Small intestine (tissue), 7 donors: Measurements from ENCODE around the gene PUSL1. TPM values are rescaled to one million over a fixed set of nuclear protein-coding genes. Genes with fewer than 3 reads are reported as not detected.
A peak's percentile ranks its signal among the peaks of the same experiment; 100 is the strongest.

Experiments
- DNase-seq, 2 donors: peaks; one replicate each; pipeline versions ENCODE4 v3.0.0 to v3.0.0-alpha.2; 2013
- FAIRE-seq: peaks from 2 replicates; lab custom pipeline; 2012; peaks lifted over from hg19 to GRCh38; lab: Jason Lieb, UNC
- H3K27ac ChIP-seq, 3 donors: one replicate each; pipeline ENCODE4 v1.5.1; 2013; ENCODE audit warnings: low read length in 2 of 3, mild to moderate bottlenecking in 2 of 3, control low read depth in 1 of 3, inconsistent platforms in 1 of 3, low read depth in 1 of 3, moderate library complexity in 1 of 3
- H3K27me3 ChIP-seq, 3 donors: one replicate each; pipeline ENCODE4 v1.6.1; 2013; ENCODE audit warnings: low read length in 3 of 3, inconsistent platforms in 1 of 3; ENCODE audit not compliant: control insufficient read depth in 3 of 3, insufficient read depth in 3 of 3
- H3K36me3 ChIP-seq, 3 donors: one replicate each; pipeline ENCODE4 v1.6.1; 2013; ENCODE audit warnings: low read length in 3 of 3, inconsistent platforms in 1 of 3, low read depth in 1 of 3, mild to moderate bottlenecking in 1 of 3, moderate library complexity in 1 of 3; ENCODE audit not compliant: control insufficient read depth in 3 of 3, insufficient read depth in 2 of 3
- H3K4me1 ChIP-seq, 3 donors: one replicate each; pipeline ENCODE4 v1.6.1; 2013; ENCODE audit warnings: low read length in 2 of 3, inconsistent platforms in 1 of 3, low read depth in 1 of 3, mild to moderate bottlenecking in 1 of 3, moderate library complexity in 1 of 3; ENCODE audit not compliant: control insufficient read depth in 3 of 3, insufficient read depth in 2 of 3
- H3K4me3 ChIP-seq, 3 donors: one replicate each; pipeline ENCODE4 v1.5.1; 2013; ENCODE audit warnings: low read length in 3 of 3, control low read depth in 1 of 3, inconsistent platforms in 1 of 3, low read depth in 1 of 3, mild to moderate bottlenecking in 1 of 3, moderate library complexity in 1 of 3
- H3K9me3 ChIP-seq, 2 donors: one replicate each; pipeline ENCODE4 v1.6.1; 2013; ENCODE audit warnings: low read depth in 1 of 2, low read length in 1 of 2; ENCODE audit not compliant: control insufficient read depth in 2 of 2, insufficient read depth in 1 of 2
- WGBS, 3 donors: extraction: QIAGEN DNeasy Blood & Tissue Kit; methylation state at CpG; one replicate each; pipeline ENCODE4 v1.1.7; 2013; 5-methylcytosine and 5-hydroxymethylcytosine counted together
- polyA plus RNA-seq, 4 donors: library from polyadenylated mRNA; stranded (reverse) in 3 of 4; unstranded in 1 of 4; fragments of 200-250 nt in 3 of 4; fragments of 120-200 nt in 1 of 4; gene quantifications; one replicate each; pipeline versions ENCODE4 v1.2.1 to v1.2.3, GENCODE V29; 2013
- donor health status: healthy with polysubstance abuse.
- donor health status: control.
- donor health status: control.
- donor health status: Bipolar disorder and iron deficiency.
- donor health status: healthy.

The PUSL1 gene
- polyA plus RNA-seq, 4 donors = 15.0 to 22.7 (median 18.4) TPM

DNA sequence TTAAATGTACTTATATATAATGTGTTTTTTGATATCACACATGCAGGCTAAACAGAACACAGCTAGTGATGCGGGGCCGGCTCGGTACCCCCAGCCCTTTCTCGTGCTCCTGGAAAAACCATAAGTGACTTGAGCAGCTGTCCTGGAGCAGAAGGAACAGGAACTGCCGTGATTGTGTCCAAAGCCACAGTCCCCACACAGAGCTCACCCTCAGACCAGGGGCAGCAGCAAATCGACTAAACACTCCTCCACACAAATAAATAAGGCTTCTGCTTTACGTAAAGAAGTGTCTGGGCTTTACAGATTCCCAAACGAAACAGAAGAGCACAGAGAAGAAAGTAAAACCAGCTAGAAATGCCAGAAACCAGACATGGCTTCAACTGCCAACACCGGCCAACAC is 44.4 kb upstream of the PUSL1 start:
- H3K36me3 ChIP-seq = peaks cover 11 to 91% (median 23%) of the 10 kb centered on the region in 3 donors
- FAIRE-seq = no peak
- WGBS, 3 donors = 88 to 95% (median 94%) methylated on average over 9 of the region's 9 CpGs

GRCh38 chr1:1264868-1265272 is 43.5 kb upstream of the PUSL1 start:
- no peaks in the 10 kb centered on the region for H3K27me3 ChIP-seq
- H3K27ac ChIP-seq = no peak overlapping the region
- no peak for DNase-seq
- H3K9me3 ChIP-seq = no peaks in the 10 kb centered on the region
- H3K36me3 ChIP-seq = peaks cover 11 to 88% (median 23%) of the 10 kb centered on the region in 3 donors
- no peak for FAIRE-seq
- H3K4me3 ChIP-seq = no peak overlapping the region
- 79 to 88% (median 84%) methylated on average over 10 of the region's 10 CpGs for WGBS, 3 donors
- no peaks in the 10 kb centered on the region for H3K4me1 ChIP-seq

More for the DNA sequence above, 44.4 kb upstream of the PUSL1 start:
- Histone ChIP-seq H3K27me3 (no peaks in the 10 kb centered on the region), H3K27ac (no peak overlapping the region), H3K9me3 (no peaks in the 10 kb centered on the region), H3K4me3 (no peak overlapping the region), H3K4me1 (no peaks in the 10 kb centered on the region)
- DNase-seq = no peak

DNA sequence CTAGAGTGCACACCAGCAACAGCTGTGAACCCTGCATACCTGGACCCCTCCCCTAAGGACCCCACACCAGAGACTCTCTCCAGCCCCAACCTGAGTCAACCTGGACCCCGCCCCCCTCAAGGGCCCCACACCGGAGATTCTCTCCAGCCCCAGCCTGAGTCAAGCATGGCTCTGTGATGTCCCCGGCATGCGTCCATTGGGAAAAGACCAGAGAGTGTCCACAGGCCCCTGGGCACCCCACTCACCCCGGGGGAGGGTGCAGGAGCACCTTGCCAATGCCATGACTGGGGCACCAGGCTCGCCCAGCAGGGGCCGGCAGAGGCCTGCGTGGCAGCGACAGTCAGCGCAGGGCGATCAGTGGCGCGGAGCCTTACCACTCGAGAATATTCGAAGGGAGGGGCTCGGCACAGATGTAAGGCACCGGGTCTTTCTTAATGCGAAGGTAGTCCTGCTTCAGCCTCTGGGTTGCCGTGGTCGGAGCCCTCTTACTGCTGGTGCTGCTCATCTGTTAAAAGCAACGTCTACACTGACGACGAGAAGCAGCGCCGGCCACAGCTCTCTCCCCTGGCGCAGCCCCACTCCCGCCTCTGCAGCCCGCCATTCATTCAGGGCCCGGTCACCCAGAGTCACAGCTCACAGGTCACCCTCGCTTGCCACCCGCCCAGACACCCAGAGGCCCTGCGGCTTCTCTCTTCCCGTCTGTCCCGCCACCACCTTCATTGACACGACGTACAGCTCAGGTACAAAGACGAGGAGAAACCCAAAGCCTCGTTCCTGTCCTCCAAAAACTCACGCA is 40.7 kb upstream of the PUSL1 start:
- FAIRE-seq (no peak), DNase-seq (no peak)
- Histone ChIP-seq H3K4me3 (no peak overlapping the region), H3K27me3 (no peaks in the 10 kb centered on the region), H3K9me3 (no peaks in the 10 kb centered on the region), H3K4me1 (peaks cover 3 to 20% (median 10%) of the 10 kb centered on the region in 3 donors), H3K36me3 (peaks cover 3 to 84% (median 13%) of the 10 kb centered on the region in 3 donors), H3K27ac (no peak overlapping the region)
- whole genome bisulfite sequencing, 3 donors = 95 to 97% (median 95%) methylated on average over 39 of the region's 39 CpGs

GRCh38 chr1:1268284-1268682 is 40.1 kb upstream of the PUSL1 start:
- Histone ChIP-seq H3K36me3 (peaks cover 0 to 79% (median 7%) of the 10 kb centered on the region in 3 donors), H3K4me1 (peaks cover 3 to 20% (median 10%) of the 10 kb centered on the region in 3 donors), H3K27ac (no peak overlapping the region), H3K9me3 (no peaks in the 10 kb centered on the region), H3K4me3 (no peak overlapping the region), H3K27me3 (no peaks in the 10 kb centered on the region)
- 96 to 97% (median 96%) methylated on average over 13 of the region's 13 CpGs for WGBS, 3 donors
- FAIRE-seq (no peak), DNase-seq (no peak)

DNA sequence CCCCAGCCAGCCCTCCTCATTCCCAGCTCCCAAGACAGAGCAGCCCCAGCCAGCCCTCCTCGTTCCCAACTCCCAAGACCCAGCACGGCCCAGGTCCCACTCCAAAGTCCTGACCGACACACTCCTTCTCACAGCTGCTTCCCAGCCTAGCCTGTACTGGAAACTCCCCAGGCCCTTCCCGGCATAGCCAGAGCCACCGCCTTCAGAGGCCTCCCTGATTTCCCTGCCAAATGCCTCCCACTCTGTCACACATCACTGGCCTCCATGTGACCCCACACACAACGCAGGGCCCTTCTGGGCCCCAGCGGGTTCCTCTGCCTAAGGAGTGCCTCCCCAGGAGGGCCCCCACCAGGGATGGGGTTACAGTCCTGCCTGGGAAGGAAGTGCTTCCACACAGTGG is 37.6 kb upstream of the PUSL1 start:
- no peaks in the 10 kb centered on the region for H3K27me3 ChIP-seq
- H3K4me3 ChIP-seq = no peak overlapping the region
- FAIRE-seq = no peak
- H3K27ac ChIP-seq = no peak overlapping the region
- H3K36me3 ChIP-seq = peaks cover 0 to 57% (median 6%) of the 10 kb centered on the region in 3 donors
- H3K4me1 ChIP-seq = peaks cover 3 to 30% (median 10%) of the 10 kb centered on the region in 3 donors
- WGBS, 3 donors = 68 to 84% (median 82%) methylated on average over 7 of the region's 7 CpGs
- H3K9me3 ChIP-seq = no peaks in the 10 kb centered on the region
- DNase-seq = no peak

DNA sequence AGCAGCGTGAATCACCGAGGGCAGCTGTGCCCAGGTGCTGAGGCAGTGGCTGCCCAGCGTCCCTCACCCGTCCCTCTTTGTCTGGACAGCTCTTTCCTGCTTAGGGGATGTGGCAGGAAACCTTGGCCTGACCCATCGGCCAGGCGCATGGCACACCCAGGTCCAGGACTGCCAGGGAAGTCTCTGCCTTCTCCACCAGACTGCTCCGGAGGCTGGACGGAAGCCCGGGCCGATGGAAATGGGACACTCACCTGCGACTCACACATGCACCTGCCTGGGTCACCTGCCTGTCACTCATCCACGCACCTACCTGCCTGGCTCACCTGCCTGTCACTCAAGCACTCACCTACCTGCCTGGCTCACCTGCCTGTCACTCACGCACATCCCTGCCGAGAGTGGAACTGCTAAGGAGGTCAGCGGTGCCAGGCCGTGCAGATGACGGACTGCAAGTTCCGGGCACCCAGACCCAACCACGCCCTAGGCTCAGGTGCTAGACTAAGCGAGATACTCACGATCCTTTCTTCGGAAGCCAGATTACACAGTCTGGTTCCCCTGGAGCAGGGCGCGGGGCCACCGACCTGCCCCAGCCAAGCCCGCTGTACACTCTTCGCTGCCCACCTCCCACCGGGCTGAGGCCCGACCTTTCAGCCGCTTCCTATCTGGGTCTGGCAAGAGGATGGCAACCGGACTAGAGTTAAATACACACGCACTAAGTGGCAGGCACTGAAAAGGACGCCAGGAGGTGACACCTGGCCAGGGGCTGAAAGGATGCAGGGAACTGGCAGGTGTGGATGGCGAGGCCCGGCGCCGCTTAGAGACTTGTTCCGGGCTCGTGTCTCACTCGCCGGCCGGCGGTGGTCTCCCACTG is 35.8 kb upstream of the PUSL1 start:
- DNase-seq = peak; percentile 51 to 82
- Histone ChIP-seq H3K27ac (peak overlapping the region; percentile 19 to 87 (median 86)), H3K4me1 (peaks cover 3 to 30% (median 10%) of the 10 kb centered on the region in 3 donors), H3K9me3 (no peaks in the 10 kb centered on the region), H3K36me3 (peaks cover 0 to 42% (median 2%) of the 10 kb centered on the region in 3 donors), H3K27me3 (no peaks in the 10 kb centered on the region), H3K4me3 (peak overlapping the region; percentile 68 to 97 (median 95))
- WGBS, 3 donors = 12 to 28% (median 22%) methylated on average over 42 to 43 of the region's 43 CpGs
- FAIRE-seq = no peak

GRCh38 chr1:1273209-1273511 is 35.2 kb upstream of the PUSL1 start:
- Histone ChIP-seq H3K4me1 (peaks cover 3 to 30% (median 10%) of the 10 kb centered on the region in 3 donors), H3K27me3 (no peaks in the 10 kb centered on the region), H3K27ac (peak overlapping the region; percentile 19 to 87 (median 86)), H3K9me3 (no peaks in the 10 kb centered on the region), H3K36me3 (peaks cover 0 to 36% (median 0%) of the 10 kb centered on the region in 3 donors), H3K4me3 (peak overlapping the region; percentile 68 to 97 (median 95))
- 0 to 1% (median 0%) methylated on average over 22 to 31 of the region's 31 CpGs for WGBS, 3 donors
- FAIRE-seq (no peak), DNase-seq (peak in 1 of 2 donors; percentile 53)
